ENCODE measurements around the gene TMEM245. TPM values are rescaled to one million over a fixed set of nuclear protein-coding genes. Genes with fewer than 3 reads are reported as not detected.

The TMEM245 gene
- total RNA-seq, 1 experiment from 2014 or later: 60.3 TPM

GRCh38 chr9:109166771-109167601, 47.2 kb upstream of the TMEM245 start, which contains the start of gene FRRS1L:
Gene FRRS1L (minus strand): TSS chr9:109167249. CDS start chr9:109167138, 111 bp downstream.
- no peak within 1 kb of the TSS for H3K4me3 ChIP-seq
- H3F3A ChIP-seq (ENCODE audit: insufficient read depth, low read depth): no peaks in the 10 kb centered on the region
- no peak within 1 kb of the TSS for H2AFZ ChIP-seq
- no peak for DNase-seq
- H3K27me3 ChIP-seq (ENCODE audit: insufficient read depth, low read depth): no peaks in the 10 kb centered on the region
- no peaks in the 10 kb centered on the region for H3K36me3 ChIP-seq (ENCODE audit: low read depth)
- no TSS peak for BruUV-seq (replicated peaks)
- intact Hi-C loops (cut with micrococcal nuclease; ENCODE audit: unreplicated experiment): no loop called here
- ChIA-PET CTCF (no interaction called here), POLR2A (ENCODE audit: unreplicated experiment) (no interaction called here)
- TF ChIP-seq CTCF (conservative IDR thresholded peaks at IDR 0.05): no peak
- no peak for TF ChIP-seq EZH2 (IDR thresholded peaks at IDR 0.05; ENCODE audit: low read depth)
- H4K20me1 ChIP-seq (ENCODE audit: insufficient read depth): no peaks in the 10 kb centered on the region
- H3K4me2 ChIP-seq: no peak within 1 kb of the TSS
- H3K4me1 ChIP-seq (replicated peaks; ENCODE audit: insufficient read depth): no peaks in the 10 kb centered on the region
- H3K9me2 ChIP-seq (ENCODE audit: insufficient read depth): no peaks in the 10 kb centered on the region
- no peaks in the 10 kb centered on the region for H3K9me3 ChIP-seq (ENCODE audit: insufficient read depth, low read depth)
- H3K79me2 ChIP-seq (ENCODE audit: low read depth): no peaks in the 10 kb centered on the region
- no peak within 1 kb of the TSS for H3K27ac ChIP-seq

GRCh38 chr9:109166171-109166770, 46.5 kb upstream of the TMEM245 start:
- Histone ChIP-seq H3K4me3 (no peak overlapping the region), H2AFZ (no peak overlapping the region), H4K20me1 (ENCODE audit: insufficient read depth) (no peaks in the 10 kb centered on the region), H3K4me1 (replicated peaks; ENCODE audit: insufficient read depth) (no peaks in the 10 kb centered on the region), H3K36me3 (ENCODE audit: low read depth) (no peaks in the 10 kb centered on the region), H3K27ac (no peak overlapping the region), H3K79me2 (ENCODE audit: low read depth) (no peaks in the 10 kb centered on the region), H3K4me2 (no peak overlapping the region), H3F3A (ENCODE audit: insufficient read depth, low read depth) (no peaks in the 10 kb centered on the region), H3K9me3 (ENCODE audit: insufficient read depth, low read depth) (no peaks in the 10 kb centered on the region), H3K27me3 (ENCODE audit: insufficient read depth, low read depth) (no peaks in the 10 kb centered on the region), H3K9me2 (ENCODE audit: insufficient read depth) (no peaks in the 10 kb centered on the region)
- POLR2A ChIA-PET (ENCODE audit: unreplicated experiment): no interaction called here
- TF ChIP-seq EZH2 (IDR thresholded peaks at IDR 0.05; ENCODE audit: low read depth) (no peak), CTCF (conservative IDR thresholded peaks at IDR 0.05) (no peak)
- no TSS peak for BruUV-seq (replicated peaks)
- intact Hi-C loops (cut with micrococcal nuclease; ENCODE audit: unreplicated experiment): no loop called here
- no peak for DNase-seq
- CTCF ChIA-PET: no interaction called here

- H3K27me3 ChIP-seq (ENCODE audit: insufficient read depth, low read depth): no peaks in the 10 kb centered on the region
- CTCF ChIA-PET: no interaction called here
- POLR2A ChIA-PET (ENCODE audit: unreplicated experiment): no interaction called here
Observed at GRCh38 chr9:109164042-109164441, 44.3 kb upstream of the TMEM245 start.

More at GRCh38 chr9:109164042-109164441, 44.3 kb upstream of the TMEM245 start:
- Histone ChIP-seq H3F3A (ENCODE audit: insufficient read depth, low read depth) (no peaks in the 10 kb centered on the region), H3K9me3 (ENCODE audit: insufficient read depth, low read depth) (no peaks in the 10 kb centered on the region), H3K27ac (no peak overlapping the region), H3K4me1 (replicated peaks; ENCODE audit: insufficient read depth) (no peaks in the 10 kb centered on the region), H3K4me2 (no peak overlapping the region), H3K36me3 (ENCODE audit: low read depth) (no peaks in the 10 kb centered on the region), H3K4me3 (no peak overlapping the region), H3K79me2 (ENCODE audit: low read depth) (no peaks in the 10 kb centered on the region), H2AFZ (no peak overlapping the region), H3K9me2 (ENCODE audit: insufficient read depth) (no peaks in the 10 kb centered on the region), H4K20me1 (ENCODE audit: insufficient read depth) (no peaks in the 10 kb centered on the region)
- TF ChIP-seq EZH2 (IDR thresholded peaks at IDR 0.05; ENCODE audit: low read depth): no peak
- no peak for TF ChIP-seq CTCF (conservative IDR thresholded peaks at IDR 0.05)
- intact Hi-C loops (cut with micrococcal nuclease; ENCODE audit: unreplicated experiment): no loop called here
- DNase-seq: no peak
- BruUV-seq (replicated peaks): no TSS peak

Measured in PC-9 (cell line).